ENCODE measurements around the gene RASSF5.

- TF ChIP-seq CTCF (IDR thresholded peaks at IDR 0.05; ENCODE audit: poor library complexity) = no peak
- TF ChIP-seq EZH2 (IDR thresholded peaks at IDR 0.05; ENCODE audit: borderline replicate concordance) = no peak
Observed at GRCh38 chr1:206472886-206473285, 34.4 kb upstream of the RASSF5 start.

All from hepatocyte (in vitro differentiated cells).